Activated CD8-positive, alpha-beta memory T cell treated with anti-CD3 and anti-CD28 coated beads, Interleukin-2, amount 50 U/mL, for 1 hour (primary cell): ENCODE data around the gene SETD1B.

Experiments used
- DNase-seq: peaks from one replicate; pipeline ENCODE4 v3.0.0-alpha.2; 2020; ENCODE audit errors: extremely low read depth

The SETD1B gene

DNA sequence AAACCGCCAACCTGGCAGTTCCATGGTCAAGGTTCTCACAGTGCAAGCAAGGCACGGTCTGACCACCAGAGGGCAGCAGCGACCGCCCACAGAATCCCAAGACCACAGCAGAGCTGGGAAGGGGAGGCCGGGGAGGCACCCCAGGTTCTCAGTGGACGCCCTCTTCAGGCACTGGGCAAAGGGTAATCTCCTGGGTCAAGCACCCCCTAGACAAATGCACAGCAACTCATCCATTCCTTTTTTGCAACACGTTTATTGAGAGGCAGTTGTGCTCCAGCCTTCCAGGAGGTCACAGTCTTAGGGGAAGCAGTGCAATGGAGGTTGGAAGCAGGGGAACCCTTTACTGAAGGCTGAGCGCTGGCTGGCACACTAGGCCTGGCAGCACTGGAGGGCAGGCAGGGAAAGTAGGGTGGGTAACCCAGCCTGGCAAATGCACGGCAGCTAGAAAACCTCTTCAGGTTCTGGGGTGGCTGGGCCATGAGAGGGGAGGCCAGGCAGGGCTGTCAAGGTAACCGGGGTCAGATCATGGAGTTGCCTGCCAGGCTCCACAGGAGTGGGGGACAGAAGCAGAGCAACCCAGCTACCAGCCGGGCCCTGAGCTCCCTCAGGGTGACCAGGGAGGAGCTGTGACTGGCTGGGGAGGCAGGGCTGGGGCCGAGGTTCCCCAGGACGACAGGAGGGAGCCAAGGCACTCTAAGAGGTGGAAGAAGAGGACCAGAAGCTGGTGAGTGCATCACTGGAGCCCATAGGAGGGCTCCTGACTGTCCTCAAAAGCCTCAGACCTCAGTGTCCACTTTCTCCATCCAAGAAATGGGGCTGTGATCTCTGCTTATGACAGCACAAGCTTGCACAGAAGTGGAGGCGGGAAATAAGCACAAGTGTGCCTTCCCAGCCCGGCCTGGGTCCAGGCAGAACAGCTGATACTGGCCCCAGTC is 8.5 kb upstream of the SETD1B start:
- DNase-seq: no peak

DNA sequence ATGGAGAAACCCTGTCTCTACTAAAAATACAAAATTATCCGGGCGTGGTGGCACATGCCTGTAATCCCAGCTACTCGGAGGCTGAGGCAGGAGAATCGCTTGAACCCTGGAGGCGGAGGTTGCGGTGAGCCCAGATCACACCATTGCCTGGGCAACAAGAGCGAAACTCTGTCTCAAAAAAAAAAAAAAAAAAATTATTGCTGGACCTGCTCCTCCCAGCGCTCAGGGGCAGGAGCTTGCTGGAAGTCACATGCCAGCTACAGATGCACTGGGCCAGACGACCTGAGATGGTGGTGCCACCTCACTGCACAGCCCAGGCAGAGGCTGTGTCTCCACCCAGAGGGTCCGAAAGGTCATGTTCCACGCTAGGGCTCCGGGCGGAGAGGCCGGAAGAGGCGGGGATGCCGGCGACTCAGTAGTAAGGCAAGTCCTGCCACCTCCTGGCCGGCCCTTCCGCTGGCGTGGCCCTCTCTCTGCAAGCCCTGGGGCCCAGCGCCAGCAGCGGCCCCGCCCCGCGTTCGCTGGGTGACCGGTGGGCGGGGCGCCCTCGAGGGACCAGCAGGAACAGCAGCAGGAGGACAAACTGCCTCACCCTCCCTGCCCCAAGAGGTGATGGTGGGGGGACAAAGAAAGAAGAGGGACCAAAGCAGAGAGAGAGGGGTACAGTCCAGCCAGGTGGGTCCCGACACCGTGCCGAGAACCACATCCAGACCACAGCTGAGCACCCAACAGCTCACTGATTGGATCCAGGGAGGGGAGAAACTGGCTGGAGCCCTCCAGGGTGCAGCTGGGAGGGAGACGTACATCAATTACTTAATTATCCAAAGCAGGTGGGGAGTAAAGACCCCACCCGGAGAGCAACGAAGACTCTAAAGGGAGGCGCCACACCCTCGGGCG is 6.7 kb upstream of the SETD1B start:
- DNase-seq: no peak

DNA sequence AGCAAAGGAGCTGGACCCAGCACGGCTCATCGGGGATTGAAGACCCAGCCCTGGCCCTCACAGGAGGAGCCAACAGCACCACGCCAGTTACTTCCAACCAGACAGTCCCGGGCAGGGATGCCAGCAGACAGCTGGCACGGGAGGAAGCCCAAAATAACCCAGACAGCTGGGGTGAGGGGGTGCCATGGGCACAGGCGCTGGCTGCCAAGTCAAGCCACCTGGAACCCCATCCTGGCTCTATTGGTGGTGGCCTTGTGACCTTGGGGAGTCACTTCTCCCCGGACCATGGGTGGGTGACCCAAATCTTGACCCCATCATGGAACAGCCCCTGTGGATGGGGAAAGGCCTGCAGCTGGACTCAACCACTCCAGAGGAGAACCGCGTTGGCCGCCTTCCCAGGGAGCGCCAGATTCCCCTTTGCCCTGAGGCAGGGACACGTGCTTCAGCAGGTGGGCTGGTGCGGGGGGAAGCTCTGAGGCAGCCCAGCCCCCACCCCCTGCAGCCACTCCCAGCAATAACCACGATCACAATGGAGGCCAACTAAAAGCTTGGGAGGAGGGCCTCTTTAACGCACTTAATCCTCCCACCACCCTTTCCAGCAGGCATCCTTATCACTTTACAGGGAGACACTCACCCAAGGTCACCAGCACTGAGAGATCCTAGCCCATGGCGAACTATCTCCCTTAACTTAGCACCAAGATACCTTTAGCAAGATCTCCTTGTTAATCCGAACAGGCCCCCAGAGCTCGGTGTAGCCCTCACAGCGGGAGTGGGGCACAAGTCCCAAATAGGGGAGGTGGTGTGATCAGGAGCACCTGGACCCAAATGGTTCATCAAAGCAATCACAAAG is 5.6 kb upstream of the SETD1B start:
- no peak for DNase-seq

DNA sequence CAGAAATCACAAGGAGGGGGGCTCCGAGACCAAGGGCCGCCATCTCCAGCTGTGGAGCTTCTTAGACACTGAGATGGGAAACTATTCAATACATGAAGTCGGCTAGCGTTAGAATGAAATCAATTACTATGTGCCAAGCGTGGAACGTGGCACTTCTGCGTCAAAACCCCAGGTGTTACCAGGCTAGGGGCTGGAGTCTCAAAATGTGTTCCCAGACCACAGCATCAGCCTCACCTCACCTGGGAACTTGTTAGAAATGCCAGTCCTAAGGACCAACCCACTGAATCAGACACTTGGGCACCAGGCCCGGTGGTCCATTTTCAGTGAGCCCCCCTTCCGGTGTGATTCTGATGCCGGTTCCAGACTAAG is 5.0 kb upstream of the SETD1B start:
- no peak for DNase-seq

DNA sequence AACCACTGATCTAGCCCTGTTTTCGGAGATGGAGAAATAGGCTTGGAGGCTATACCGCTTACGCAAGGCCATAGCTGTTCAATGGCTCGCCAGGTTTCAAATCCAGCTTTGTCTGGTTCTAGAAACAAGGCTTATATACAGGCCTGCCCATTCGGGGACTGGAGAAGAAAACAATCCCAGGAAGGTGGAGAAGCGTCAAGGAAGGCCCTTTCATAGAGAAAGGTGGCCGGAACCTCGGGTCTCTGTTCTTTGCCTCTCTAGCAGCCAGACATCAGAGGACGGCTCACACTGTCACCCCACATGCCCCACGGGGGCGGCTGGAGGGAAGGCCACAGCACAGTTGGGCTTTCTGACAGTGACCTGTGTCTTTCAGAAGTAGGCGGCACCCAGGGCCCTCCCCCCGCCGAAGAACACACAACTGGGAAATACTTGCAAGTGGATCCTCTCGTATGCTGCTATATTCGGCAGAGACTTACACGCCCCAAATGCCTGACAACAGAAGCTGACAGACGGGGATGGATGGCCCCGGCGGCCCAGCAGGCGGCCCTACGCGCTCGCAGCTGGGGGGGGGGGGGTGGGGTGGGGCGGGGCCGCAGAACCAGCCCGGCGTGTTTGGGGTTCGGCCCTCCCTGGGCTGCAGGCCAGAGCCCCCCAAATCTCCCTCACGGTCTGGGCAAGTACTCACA is 4.5 kb upstream of the SETD1B start:
- DNase-seq: no peak

DNA sequence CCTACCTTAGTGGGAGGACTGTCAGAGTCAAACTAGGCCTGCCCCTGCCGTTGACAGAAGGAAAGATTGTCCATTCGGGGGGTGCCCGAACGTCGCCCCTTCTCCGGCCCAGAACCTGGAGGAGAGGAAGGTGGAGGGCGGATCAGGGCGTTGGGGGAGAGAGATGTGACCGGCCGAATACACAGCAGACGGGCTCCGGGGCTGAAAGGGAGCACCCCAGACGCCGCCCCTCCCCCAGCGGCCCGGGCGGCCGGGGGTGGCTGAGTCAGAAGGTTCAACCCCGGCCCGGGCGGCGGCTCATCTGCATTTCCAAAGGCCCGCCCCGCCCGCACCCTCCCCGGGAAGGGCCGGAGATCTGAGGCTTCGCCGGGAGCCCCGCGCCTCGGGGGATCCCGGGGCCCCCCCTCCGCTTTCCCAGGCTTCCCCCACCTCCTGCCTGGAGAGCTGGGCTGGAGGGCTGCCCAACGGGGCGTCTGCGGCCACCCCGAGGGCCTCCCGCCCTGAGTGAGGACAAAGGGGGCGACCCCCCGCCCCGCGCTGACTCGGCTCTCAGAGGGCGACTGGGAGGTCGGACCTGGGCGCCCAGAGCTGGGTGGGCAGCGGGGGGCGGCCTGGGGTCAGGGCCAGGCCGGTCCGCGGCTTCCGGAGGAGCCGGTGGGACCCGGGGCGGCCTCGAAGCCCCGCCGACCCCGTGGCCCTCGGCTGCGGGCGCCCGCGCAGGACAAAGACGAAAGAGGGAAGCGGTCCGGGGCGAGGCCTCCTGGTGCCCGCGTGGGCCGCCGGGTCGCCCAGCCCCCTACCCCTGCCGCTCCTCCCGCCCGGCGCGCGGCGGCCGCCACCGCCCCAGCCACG is 3.7 kb upstream of the SETD1B start:
- DNase-seq: no peak

DNA sequence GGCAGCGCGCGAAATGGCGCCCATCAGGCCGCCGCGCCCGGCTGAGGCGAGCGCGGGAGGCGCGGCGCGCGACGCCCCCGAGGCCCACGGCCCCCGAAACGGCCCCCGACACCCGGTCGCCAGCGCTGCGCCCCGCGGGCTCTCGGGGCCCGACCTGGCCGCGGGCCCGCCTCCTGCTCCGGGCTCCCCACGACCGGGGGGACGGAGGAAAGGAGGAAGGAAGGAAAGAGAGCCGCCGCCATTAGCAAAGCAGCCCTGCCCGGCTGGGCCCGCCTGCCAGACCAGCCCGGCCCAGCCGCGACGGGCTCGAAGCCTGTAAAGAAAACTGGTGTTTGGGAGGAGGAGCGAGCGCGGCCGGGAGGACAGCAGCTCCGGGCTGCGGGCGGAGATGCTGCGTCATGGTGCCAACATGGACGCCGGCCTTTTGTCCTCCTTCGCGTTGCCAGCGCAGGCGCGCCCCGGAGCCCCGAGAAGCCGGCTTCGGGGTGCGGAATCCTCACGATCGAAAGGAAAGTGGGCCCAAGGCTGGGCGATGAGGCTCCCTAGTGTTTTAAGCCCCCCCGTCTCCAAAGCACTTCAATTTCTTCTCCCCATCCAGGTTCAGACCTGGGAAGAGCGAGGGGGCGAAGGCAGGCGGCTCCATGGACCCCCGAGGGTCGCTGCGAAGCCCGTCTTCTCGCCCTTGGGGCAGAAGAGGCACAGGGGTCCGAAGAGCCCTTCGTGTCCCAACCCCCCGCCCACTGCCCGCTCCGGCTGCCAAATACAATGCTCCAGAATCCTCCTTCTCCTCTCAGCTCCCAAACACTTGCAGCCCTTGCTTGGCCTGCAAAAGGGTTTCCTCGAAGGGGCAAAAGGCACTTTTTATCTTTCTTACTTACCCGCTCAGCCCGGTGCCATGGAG is 2.9 kb upstream of the SETD1B start:
- no peak for DNase-seq

DNA sequence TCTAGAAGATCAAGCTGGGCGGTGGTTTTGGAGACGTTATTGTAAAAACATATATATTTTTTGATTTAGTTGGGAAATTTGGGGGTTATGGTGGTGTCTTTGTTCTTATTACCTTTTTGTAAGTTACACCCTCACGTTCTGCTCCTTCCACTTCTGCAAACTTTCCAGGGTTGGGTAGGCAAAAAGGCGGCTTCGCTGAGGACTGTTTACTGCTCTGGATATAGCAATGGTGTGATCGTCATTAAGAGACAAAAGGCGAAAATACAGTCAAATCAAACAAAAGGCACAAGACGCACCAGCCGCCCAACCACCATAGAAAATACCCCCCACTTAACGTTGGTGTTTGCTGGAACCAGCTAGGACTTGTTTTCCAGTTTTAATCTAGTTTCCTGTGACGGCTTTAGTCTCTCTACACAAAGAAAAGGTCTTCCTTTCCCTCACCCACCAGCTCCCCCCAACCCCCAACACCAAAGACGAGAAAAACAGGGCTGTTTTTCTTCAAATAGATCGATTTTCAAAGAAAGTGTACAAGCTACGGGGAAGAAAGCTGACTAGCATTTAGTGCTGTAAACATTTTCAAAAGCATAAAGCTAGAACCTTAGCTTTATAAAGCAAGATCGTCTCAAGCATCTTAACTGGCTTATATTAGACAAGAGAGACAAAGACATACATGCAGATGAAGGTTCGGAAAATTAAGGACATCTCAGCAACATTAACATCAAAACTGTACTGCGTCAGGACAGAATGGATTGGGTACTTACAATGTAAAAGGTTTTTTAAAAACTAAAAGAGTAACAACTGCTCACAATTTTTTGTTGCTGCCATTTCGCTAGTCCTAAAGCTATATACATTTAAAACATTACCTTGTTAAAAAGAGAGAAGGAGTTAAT is 2.0 kb upstream of the SETD1B start:
- DNase-seq: no peak

DNA sequence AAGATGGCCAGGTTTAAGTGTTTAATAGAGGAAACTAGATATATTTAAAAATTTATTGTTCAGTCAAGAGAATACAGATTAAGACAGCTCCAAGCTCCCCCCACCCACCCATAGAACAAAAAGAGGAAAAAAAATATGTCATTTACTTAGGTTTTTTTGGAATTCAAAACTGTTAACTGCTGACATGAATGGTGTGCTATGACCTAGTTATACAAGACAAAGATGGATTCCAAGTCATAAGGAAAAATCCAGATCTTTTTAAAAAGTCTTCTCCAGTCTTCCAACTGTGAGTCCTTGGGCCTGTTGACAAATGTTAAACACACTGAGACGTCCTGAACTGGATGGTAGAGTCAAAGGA is 1.3 kb upstream of the SETD1B start:
- no peak for DNase-seq

DNA sequence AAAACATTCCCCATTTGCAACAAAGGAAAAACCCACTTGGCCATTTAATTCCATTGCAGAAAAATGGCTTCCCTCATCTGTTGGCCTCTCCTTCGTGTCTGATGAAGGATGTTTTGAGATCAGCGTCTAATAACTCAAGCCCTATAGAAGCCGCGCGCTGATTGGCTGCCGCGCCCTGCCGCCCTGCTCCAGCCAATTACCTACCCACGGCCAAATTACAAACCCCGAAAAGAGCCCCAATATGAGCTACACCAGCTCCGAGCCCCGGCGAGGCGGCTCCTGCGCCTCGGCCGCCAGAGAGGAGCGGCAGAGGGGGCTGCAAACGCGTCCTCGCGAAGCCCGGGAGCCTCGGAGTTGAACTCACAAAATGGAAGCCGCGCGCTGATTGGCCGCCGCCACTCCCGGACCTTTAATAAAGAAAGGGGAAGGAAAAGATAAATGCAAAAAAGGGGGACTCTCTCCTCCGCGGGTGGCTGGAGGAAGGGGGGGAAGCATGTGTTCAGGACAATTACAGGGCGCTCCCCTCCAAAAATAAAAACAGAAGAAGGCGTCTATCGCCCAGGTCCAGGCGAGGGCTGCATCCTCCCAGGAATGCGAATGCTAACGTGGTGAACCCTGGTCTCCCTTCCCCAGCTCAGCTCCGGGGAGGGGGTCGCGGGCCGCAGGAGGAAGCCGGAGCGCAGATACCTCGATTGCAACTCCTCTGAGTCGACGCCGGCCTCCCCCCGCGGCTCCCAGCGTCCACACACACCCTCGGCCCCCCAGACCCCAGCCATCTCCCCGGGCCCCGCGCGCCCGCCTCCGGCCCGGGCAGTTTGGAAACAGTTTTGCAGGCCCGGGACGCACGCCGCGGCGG is 738 bp upstream of the SETD1B start:
- peak; percentile 76 for DNase-seq

DNA sequence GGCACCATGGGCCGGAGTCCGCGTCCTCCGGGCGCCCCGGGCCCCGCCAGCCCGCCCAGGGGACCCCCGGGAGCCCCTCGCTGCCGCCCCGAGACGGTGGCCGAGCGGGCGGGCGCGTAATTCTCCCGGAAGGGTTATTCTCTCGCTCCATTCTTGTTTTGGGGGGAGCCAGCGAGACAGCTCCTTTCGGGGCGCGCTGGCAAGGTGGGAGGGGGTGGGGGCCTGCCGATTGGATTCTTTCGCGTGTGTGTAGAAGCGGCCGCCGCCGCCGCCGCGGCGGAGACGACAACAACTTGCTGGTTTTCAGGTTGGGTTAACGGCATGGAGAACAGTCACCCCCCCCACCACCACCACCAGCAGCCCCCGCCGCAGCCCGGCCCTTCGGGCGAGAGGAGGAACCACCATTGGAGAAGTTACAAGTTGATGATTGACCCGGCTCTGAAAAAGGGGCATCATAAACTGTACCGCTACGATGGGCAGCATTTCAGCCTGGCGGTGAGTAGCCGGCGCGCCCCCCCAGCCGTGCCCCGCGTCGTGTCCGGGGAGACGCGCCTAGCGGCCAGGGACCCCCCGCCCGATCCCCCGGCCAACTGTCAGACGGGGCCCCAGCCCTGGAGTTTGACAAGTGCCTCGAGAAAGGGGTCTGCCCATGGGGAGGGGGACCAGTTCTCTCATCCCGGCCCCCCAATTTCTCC is 755 bp downstream of the SETD1B start:
- no peak for DNase-seq

DNA sequence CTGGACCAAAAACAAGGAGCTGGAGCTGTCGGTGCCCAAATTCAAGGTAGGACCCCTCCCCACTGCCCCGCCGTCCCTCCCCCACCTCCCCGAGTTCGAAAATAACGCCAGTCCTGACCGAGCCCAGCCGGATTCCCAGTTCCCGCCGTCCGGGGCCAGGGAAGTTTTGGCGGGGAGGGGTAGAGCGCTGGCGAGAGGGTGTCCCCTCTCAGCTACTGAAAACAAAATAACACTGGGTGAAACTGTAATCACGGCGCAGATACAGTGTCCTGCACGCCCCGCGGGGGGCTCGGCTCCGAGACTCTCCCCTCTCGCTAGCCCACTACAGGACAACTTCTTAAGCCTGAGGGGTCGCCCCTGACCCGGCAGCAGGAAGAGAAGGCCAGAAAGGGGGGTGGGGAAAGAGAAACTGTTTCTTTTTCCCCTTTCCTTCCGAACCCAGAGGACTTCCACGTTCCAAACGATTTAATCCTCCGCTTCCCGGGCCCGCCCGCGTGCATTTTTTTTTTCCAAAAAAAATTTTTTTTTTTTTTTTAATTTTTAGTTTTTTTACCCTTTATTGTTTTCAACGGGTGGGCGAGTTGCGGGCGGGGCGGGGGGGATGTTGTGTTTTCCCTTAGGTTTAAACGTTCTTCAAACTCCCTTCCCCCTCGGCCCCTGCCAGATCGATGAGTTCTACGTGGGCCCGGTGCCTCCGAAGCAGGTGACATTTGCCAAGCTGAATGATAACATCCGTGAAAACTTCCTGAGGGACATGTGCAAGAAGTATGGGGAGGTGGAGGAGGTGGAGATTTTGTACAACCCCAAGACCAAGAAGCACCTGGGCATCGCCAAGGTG is 1.6 kb downstream of the SETD1B start:
- no peak for DNase-seq

DNA sequence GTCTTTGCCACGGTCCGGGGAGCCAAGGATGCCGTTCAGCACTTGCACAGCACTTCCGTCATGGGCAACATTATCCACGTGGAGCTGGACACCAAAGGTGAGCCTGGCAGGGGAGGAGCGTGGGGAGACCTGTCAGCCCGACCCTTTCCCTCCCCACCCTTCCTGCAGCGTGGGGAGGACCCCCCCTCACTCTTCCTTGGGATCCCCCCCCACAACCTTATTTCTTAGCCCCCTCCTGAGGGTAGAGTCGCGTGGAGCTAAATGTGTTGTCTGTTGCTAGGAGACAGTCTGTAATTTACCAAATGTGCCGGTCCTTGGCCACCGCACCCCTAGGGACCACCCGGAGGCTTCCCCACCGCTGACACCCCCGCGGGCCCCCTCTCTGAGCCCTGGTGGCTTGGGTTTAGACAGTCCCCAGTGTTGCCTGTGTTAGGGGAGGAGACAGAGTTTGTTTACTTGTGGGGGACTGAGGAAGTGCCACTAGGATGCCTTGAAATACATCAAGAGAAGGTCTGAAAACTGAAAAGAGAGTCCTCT is 2.3 kb downstream of the SETD1B start:
- no peak for DNase-seq

DNA sequence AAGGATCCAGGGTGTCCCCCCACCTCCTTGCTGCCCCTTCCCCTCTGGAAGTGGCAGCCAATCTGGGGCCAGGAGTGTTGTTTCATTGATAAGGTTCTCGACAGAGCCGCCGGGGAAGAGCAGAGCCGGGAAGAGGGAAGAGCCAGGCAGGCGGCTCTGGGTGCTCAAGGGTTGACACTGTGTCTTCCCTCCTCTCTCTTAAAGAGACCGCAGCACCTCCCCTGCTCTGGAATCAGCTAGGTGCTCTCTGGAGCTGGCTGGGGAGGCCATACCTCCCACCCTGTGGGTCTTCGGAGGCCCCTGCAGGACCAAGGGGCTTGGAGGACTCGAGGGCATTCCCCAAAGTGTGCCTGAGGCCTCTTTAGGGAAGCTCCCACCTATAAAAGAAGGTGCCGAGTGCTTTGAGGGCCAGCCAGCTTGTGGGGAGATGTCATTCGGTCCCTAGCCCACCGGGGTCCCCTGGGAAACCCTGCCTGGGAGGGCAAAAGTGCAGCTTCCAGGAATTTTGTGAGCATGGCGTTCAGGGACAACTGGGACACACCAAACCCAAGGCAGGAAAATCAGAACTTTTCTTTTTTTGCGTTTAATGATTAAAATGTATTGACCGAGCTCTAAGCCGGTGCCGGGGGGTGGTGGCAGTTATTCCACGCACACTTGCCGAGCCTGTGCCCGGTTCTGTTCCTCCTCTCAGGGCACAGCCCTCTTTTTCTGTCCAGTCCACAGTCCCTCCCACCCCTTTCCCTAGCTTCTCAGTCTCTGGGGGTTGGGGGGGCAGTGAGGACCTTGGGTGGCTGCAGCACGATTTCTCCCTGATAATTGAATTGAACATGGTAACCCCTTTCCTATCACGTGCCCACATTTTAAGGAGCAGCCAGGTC is 3.0 kb downstream of the SETD1B start:
- DNase-seq: no peak
